GM12892 (cell line): ENCODE measurements around the gene PNMA5.

Source experiments
- DNase-seq: peaks from one replicate; pipeline ENCODE4 v3.0.0; 2011; ENCODE audit not compliant: insufficient read length
- FAIRE-seq: peaks from 2 replicates; lab custom pipeline; 2011; peaks lifted over from hg19 to GRCh38; lab: Jason Lieb, UNC
- POLR2A ChIP-seq: IDR thresholded peaks from 2 replicates; pipeline ENCODE4 v1.6.1; 2011; ENCODE audit warnings: low read depth, low read length, control low read depth
- POLR2AphosphoS5 ChIP-seq: IDR thresholded peaks from 2 replicates; pipeline ENCODE4 v1.6.1; 2011; ENCODE audit warnings: low read depth, low read length, control low read depth
- TAF1 ChIP-seq: IDR thresholded peaks from 2 replicates; pipeline ENCODE4 v1.6.1; 2011; ENCODE audit warnings: low read depth, mild to moderate bottlenecking, control low read depth, low read length, borderline replicate concordance

The PNMA5 gene

GRCh38 chrX:152949114-152949513, 44.8 kb downstream of the PNMA5 start:
- TF ChIP-seq TAF1, result no peak
- no peak for TF ChIP-seq POLR2AphosphoS5
- TF ChIP-seq POLR2A, result no peak
- DNase-seq (no peak), FAIRE-seq (no peak)

DNA sequence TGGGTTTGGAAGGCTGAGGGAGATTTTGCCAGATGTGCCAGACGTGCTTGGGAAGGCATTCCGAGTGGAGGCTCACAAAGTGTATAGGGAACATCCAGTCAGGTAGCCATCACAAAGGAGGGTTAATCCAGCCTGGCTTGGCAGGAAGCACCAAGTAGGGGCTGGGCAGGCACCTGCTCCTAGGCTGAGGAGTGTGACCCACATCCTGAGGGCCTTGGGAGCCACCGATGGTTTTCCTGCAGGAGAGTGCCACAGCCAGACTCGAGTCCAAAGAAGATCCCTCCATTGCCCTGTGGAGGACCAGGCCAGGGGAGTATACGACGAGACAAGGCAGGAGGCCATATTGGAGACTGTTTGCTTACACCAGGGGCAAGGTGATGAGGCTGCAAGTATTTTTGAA, 47.2 kb downstream of the PNMA5 start:
- DNase-seq, result no peak
- no peak for FAIRE-seq
- TF ChIP-seq POLR2AphosphoS5, result no peak

DNA sequence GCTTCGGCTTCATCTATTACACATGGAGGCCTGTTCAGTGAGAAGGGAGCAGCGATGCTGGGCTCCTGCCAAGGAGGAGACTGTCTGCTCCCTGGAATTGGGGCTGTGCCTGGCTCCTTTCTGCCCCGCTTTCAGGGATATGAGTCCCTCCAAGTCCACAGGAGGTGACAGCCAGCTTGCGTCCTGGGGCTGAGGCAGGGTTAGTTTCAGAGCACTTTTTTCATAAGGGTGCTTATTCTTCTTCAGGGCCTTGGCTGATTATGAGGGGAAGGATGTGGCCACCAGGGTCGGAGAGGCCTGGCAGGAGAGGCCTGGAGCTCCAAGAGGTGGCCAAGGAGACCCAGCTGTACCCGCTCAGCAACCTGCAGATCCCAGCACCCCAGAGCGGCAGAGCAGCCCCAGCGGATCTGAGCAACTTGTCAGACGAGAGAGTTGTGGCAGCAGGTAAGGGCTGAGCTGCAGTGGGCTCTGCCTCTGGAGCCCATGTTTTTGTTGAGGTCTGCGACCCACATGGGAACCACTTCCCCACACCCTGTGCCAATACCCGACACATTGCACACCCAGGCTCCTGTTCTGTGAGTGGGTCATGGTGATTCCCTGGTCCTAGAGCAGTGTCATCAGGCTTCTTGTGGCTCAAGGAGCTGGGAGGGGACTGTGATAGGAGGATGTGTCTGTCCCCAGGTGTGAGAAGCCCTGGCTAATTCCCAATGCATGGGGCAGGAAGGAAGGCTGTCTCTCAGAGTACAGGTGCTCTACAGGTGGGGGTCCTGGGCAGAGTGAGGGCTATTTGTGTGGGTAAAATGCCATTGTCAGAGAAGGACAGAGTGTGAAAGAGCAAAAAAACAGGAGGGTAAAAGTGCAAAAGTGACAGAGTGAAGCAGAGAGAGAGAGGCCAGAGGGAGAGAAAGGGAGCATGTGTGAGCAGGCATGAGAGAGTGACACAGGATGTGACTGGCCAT, 48.6 kb downstream of the PNMA5 start:
- TF ChIP-seq POLR2A, result no peak
- TF ChIP-seq POLR2AphosphoS5, result no peak
- no peak for TF ChIP-seq TAF1
- no peak for FAIRE-seq
- DNase-seq, result no peak

GRCh38 chrX:152943826-152944225, 50.1 kb downstream of the PNMA5 start:
- DNase-seq (no peak), FAIRE-seq (no peak)
- no peak for TF ChIP-seq POLR2AphosphoS5
- no peak for TF ChIP-seq TAF1
- no peak for TF ChIP-seq POLR2A

GRCh38 chrX:152942077-152942442, 51.9 kb downstream of the PNMA5 start:
- no peak for TF ChIP-seq TAF1
- no peak for TF ChIP-seq POLR2A
- TF ChIP-seq POLR2AphosphoS5, result no peak
- DNase-seq (no peak), FAIRE-seq (peak; percentile 24)

DNA sequence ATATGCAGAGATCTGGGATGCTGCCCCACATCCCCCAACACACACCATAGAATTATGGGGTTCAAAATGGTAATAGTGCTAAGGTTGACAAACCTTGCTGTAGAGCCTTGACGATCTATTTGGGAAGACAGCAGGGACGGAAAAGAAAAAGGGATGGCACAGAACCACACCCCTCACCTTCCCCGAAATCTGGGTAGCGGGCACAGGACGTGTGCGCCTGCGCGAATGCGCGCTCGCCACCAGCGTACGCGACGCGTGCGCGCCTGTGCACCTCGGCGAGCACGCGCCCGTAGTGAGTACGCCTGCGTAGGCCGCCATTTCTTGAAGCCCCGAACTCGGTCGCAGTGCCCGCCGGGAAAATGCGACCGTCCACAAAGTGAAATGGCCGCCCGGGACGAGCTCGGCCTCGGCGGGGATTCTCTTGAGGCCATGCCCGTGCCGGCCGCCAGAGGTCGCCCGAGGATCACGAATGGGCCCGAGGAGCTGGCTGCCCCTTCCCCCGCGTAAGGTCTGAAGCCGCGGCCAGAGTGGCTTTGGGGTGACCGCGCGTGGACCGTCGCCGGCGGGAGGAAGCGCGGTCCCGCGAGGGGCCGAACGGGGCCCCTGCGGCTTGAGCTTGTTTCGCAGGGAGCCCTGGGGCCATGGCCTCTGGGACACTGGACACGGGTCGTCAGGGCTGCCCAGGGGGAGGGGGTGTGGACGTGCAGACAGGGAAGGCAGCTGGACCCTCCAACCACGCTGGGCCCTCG, 52.4 kb downstream of the PNMA5 start:
- DNase-seq (peak; percentile 88), FAIRE-seq (peak; percentile 98)
- TF ChIP-seq POLR2A, result peak; percentile 71; the same call in 1 of the 2 replicates
- TF ChIP-seq TAF1, result no peak
- TF ChIP-seq POLR2AphosphoS5, result peak; percentile 61; the same call in 1 of the 2 replicates
